GM12891 (cell line): Measurements from ENCODE around the gene RPTN.

Experiments used
- POLR2A ChIP-seq: IDR thresholded peaks from 2 replicates; pipeline ENCODE4 v1.6.1; 2011; ENCODE audit warnings: low read depth, low read length, control low read depth
- POLR2AphosphoS5 ChIP-seq: IDR thresholded peaks from 2 replicates; pipeline ENCODE4 v1.6.1; 2011; ENCODE audit warnings: low read depth, low read length, control low read depth
- SPI1 ChIP-seq: IDR thresholded peaks from 2 replicates; pipeline ENCODE4 v1.6.1; 2011; ENCODE audit warnings: low read depth, low read length, control low read depth

- no peak for TF ChIP-seq POLR2A
- TF ChIP-seq SPI1: no peak
- TF ChIP-seq POLR2AphosphoS5: no peak
Measured at GRCh38 chr1:152110365-152110859, 48.6 kb downstream of the RPTN start.
